Subcutaneous adipose tissue (tissue), 4 donors: ENCODE measurements around the gene KRT10. TPM values are rescaled to one million over a fixed set of nuclear protein-coding genes. Genes with fewer than 3 reads are reported as not detected.

Experiments used
- CTCF ChIP-seq: fragments of 450-650 bp; IDR thresholded peaks from one replicate; pipeline ENCODE4 v1.5.1; 2016; ENCODE audit warnings: low read depth, mild to moderate bottlenecking, control low read depth, antibody characterized with exemption, moderate library complexity
- total RNA-seq, 4 donors: library from RNA; depleted of rRNA; stranded (reverse); fragments of >200 nt; gene quantifications; one replicate each; pipeline ENCODE4 v1.1.0, GENCODE V29; 2016

The KRT10 gene
- total RNA-seq, 4 donors from 2014 or later = 4.8 to 14.0 (median 7.4) TPM

GRCh38 chr17:40791111-40791510 lies 31.3 kb downstream of the KRT10 start:
- no peak for TF ChIP-seq CTCF

GRCh38 chr17:40782450-40782849 lies 40.0 kb downstream of the KRT10 start, which contains the start of gene KRT27:
TSS of gene KRT27 (minus strand) at chr17:40782550. CDS start at chr17:40782493, 57 bp downstream.
- TF ChIP-seq CTCF = no peak

GRCh38 chr17:40779181-40779909 lies 43.1 kb downstream of the KRT10 start:
- TF ChIP-seq CTCF = no peak

- TF ChIP-seq CTCF = no peak
These were observed 44.0 kb downstream of the KRT10 start for GRCh38 chr17:40778461-40778860.

- TF ChIP-seq CTCF = no peak
These were observed 44.4 kb downstream of the KRT10 start for GRCh38 chr17:40777971-40778370.

- no peak for TF ChIP-seq CTCF
These were observed 45.0 kb downstream of the KRT10 start for GRCh38 chr17:40777459-40777858.

- no peak for TF ChIP-seq CTCF
These were observed 46.5 kb downstream of the KRT10 start for GRCh38 chr17:40775945-40776344.
